Osteoblast (primary cell): ENCODE results near the gene ARL6IP6. TPM values are rescaled to one million over a fixed set of nuclear protein-coding genes. Genes with fewer than 3 reads are reported as not detected.
"Not testable (repeated sequence)": the region's sequence is repeated elsewhere in the genome, so short reads cannot be mapped to it uniquely, and the experiment has no call there.

Experiments
- DNase-seq: peaks from one replicate; pipeline ENCODE4 v3.0.0; 2011; ENCODE audit warnings: low spot score, mixed read lengths; ENCODE audit not compliant: insufficient read length; ENCODE audit errors: missing footprints
- H2AFZ ChIP-seq: 2 replicates; pipeline ENCODE4 v1.6.0; 2011; ENCODE audit warnings: mild to moderate bottlenecking, low read length
- H3K27ac ChIP-seq: 2 replicates; pipeline ENCODE4 v1.5.1; 2011; ENCODE audit warnings: mild to moderate bottlenecking, low read depth, low read length, moderate library complexity
- H3K27me3 ChIP-seq: 2 replicates; pipeline ENCODE4 v1.6.0; 2012; ENCODE audit warnings: mild to moderate bottlenecking, control low read depth, inconsistent platforms, low read length, moderate library complexity; ENCODE audit not compliant: insufficient read depth
- H3K36me3 ChIP-seq: 2 replicates; pipeline ENCODE4 v1.5.1; 2011; ENCODE audit warnings: mild to moderate bottlenecking, low read length, control low read depth, moderate library complexity; ENCODE audit not compliant: insufficient read depth
- H3K4me1 ChIP-seq: 2 replicates; pipeline ENCODE4 v1.5.1; 2011; ENCODE audit warnings: mild to moderate bottlenecking, low read length, control low read depth, moderate library complexity; ENCODE audit not compliant: insufficient read depth
- H3K4me2 ChIP-seq: 2 replicates; pipeline ENCODE4 v1.6.0; 2011; ENCODE audit warnings: mild to moderate bottlenecking, low read length; ENCODE audit not compliant: insufficient read depth
- H3K4me3 ChIP-seq: fragments of 200-600 bp; sonication (generic); 3 replicates; pipeline ENCODE4 v1.5.1; 2012; ENCODE audit warnings: mild to moderate bottlenecking, low read length, inconsistent platforms; ENCODE audit not compliant: insufficient read depth
- H3K79me2 ChIP-seq: 2 replicates; pipeline ENCODE4 v1.6.0; 2012; ENCODE audit warnings: mild to moderate bottlenecking, low read length, control low read depth, inconsistent platforms; ENCODE audit not compliant: insufficient read depth
- H3K9me3 ChIP-seq: 2 replicates; pipeline ENCODE4 v1.5.1; 2011; ENCODE audit warnings: low read depth, low read length, control low read depth
- H4K20me1 ChIP-seq: 2 replicates; pipeline ENCODE4 v1.6.0; 2012; ENCODE audit warnings: mild to moderate bottlenecking, low read length, control low read depth; ENCODE audit not compliant: insufficient read depth
- total RNA-seq: library from RNA; depleted of rRNA; stranded (reverse); fragments of >200 nt; gene quantifications from 2 replicates; pipeline ENCODE4 v1.2.3, GENCODE V29; 2012
- TF ChIP-seq, protein P1 (sequence below): IDR thresholded peaks from 2 replicates; pipeline ENCODE4 v1.5.1; 2011; ENCODE audit warnings: mild to moderate bottlenecking, low read depth, low read length, moderate library complexity; ENCODE audit errors: extremely low read depth

The ARL6IP6 gene
- total RNA-seq, 1 donor, result 20.6 TPM

DNA sequence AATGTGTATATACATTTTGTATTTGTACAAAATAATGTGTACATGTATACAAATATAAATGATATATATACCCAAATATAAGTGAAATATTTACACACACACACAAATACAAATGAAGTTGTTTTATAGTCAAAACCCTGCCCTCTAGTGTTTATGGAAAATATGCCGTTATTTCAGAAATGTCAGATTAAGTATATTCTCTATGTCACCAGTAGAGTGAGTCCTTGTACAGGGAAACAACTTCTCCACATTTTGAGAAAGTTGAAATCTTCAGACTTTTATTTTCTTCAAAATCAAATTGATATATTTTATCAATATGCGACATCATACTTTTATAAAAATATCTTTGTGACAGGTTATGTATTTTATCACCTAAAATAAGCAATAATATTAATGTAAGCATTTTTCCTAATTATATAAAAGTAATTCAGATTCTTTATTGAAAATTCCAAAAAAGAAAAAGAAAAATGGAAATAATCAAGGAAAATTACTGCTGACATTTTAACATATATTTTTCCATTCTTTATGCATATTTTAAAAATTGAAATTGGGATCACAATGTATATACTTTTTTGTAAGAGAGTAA lies 22.4 kb downstream of the ARL6IP6 start:
- no peaks in the 10 kb centered on the region for H3K9me3 ChIP-seq
- no peaks in the 10 kb centered on the region for H4K20me1 ChIP-seq
- TF ChIP-seq, protein P1, sequence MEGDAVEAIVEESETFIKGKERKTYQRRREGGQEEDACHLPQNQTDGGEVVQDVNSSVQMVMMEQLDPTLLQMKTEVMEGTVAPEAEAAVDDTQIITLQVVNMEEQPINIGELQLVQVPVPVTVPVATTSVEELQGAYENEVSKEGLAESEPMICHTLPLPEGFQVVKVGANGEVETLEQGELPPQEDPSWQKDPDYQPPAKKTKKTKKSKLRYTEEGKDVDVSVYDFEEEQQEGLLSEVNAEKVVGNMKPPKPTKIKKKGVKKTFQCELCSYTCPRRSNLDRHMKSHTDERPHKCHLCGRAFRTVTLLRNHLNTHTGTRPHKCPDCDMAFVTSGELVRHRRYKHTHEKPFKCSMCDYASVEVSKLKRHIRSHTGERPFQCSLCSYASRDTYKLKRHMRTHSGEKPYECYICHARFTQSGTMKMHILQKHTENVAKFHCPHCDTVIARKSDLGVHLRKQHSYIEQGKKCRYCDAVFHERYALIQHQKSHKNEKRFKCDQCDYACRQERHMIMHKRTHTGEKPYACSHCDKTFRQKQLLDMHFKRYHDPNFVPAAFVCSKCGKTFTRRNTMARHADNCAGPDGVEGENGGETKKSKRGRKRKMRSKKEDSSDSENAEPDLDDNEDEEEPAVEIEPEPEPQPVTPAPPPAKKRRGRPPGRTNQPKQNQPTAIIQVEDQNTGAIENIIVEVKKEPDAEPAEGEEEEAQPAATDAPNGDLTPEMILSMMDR, result peak; percentile 88
- DNase-seq, result no peak
- no peaks in the 10 kb centered on the region for H3K27me3 ChIP-seq
- H3K4me2 ChIP-seq, result no peak overlapping the region
- no peaks in the 10 kb centered on the region for H3K4me1 ChIP-seq
- no peak overlapping the region for H3K4me3 ChIP-seq
- H3K27ac ChIP-seq, result no peak overlapping the region
- no peak overlapping the region for H2AFZ ChIP-seq
- H3K36me3 ChIP-seq, result no peaks in the 10 kb centered on the region
- no peaks in the 10 kb centered on the region for H3K79me2 ChIP-seq

DNA sequence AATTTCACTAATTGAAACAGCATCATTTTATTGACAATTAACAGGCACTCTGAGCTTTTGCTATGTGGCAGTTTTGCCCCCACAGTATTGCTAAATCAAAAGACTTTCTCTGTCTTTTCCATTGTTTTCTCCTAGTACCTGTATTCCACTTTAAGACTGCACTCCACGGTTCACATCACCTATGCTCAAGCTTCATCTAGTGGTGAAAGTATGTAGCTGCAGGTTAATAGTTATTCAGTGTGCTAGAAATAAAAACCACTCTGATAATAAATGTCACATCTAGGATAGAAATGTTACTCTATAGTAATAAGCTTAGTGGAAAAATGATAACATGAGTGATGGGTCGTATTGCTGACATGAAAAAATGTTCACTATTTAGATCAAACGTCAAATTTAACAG lies 24.6 kb downstream of the ARL6IP6 start:
- Histone ChIP-seq H4K20me1 (no peaks in the 10 kb centered on the region), H3K36me3 (no peaks in the 10 kb centered on the region), H3K4me3 (no peak overlapping the region), H3K4me2 (no peak overlapping the region), H3K27me3 (no peaks in the 10 kb centered on the region), H3K27ac (no peak overlapping the region), H2AFZ (no peak overlapping the region), H3K9me3 (no peaks in the 10 kb centered on the region), H3K79me2 (no peaks in the 10 kb centered on the region), H3K4me1 (no peaks in the 10 kb centered on the region)
- peak; percentile 36 for DNase-seq
- TF ChIP-seq, protein P1, result peak; percentile 49

DNA sequence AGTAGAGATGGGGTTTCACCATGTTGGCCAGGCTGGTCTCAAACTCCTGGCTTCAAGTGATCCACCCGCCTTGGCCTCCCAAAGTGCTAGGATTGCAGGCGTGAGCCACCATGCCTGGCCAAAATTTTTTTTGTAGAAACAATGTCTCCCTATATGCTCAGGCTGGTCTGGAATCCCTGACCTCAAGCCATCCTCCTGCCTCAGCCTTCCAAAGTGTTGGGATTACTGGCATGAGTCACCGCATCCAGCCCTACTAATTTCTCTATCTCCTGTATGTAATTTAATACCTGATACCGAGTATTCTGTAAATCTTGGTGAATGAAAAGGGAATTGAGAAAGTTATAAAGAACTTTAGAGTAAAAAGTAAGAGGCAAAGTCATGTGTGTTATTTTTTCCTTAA lies 29.3 kb downstream of the ARL6IP6 start:
- not testable (repeated sequence) for H3K36me3 ChIP-seq

DNA sequence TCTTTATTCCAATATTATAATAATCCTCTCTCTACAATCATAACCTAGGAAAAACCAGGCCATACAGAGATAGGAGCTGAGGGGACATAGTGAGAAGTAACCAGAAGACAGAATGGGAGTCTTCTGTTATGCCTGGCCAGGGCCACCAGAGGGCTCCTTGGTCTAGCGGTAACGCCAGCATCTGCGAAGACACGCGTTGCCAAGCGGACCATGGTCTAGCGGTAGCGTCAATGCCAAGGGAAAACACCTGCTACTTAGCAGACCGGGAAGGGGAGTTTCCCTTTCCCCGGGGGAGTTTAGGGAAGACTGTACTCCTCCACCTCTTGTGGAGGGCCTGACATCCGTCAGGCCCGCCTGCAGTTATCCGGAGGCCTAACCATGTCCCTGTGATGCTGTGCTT lies 36.6 kb downstream of the ARL6IP6 start:
- no peaks in the 10 kb centered on the region for H3K27me3 ChIP-seq
- no peak overlapping the region for H3K27ac ChIP-seq
- H2AFZ ChIP-seq, result no peak overlapping the region
- H3K4me3 ChIP-seq, result no peak overlapping the region
- H3K79me2 ChIP-seq, result no peaks in the 10 kb centered on the region
- H3K4me1 ChIP-seq, result no peaks in the 10 kb centered on the region
- no peaks in the 10 kb centered on the region for H4K20me1 ChIP-seq
- peaks cover 8% of the 10 kb centered on the region for H3K36me3 ChIP-seq
- H3K4me2 ChIP-seq, result no peak overlapping the region
- TF ChIP-seq, protein P1, result no peak
- no peak for DNase-seq
- no peaks in the 10 kb centered on the region for H3K9me3 ChIP-seq

More for the DNA sequence above, 29.3 kb downstream of the ARL6IP6 start:
- H3K79me2 ChIP-seq, H3K4me2 ChIP-seq, H4K20me1 ChIP-seq, H3K27ac ChIP-seq, H3K4me1 ChIP-seq, H3K9me3 ChIP-seq, H3K27me3 ChIP-seq, DNase-seq, H2AFZ ChIP-seq, H3K4me3 ChIP-seq: not testable (repeated sequence)
